Naive thymus-derived CD8-positive, alpha-beta T cell (primary cell): ENCODE data around the gene AHCYL1. TPM values are rescaled to one million over a fixed set of nuclear protein-coding genes. Genes with fewer than 3 reads are reported as not detected.

Source experiments
- ATAC-seq, 2 donors: fragments of 150-1000 bp; cut with Tn5 transposase in 1 of 2; sonication (Bioruptor Pico), chemical (Tn5 transposase) in 1 of 2; 1 replicate in 1 of 2; 2 replicates in 1 of 2; pipeline ENCODE4 v1.10.0; 2021; ENCODE audit warnings: mild to moderate bottlenecking in 2 of 2, moderate library complexity in 2 of 2
- POLR2A ChIA-PET: fragments of 350-600 bp; sonication (Branson Sonifier 250); formaldehyde crosslinking; loops from one replicate; lab custom pipeline; 2021; ENCODE audit warnings: antibody characterized with exemption; lab: Charles Lee
- DNase-seq, 10 donors: peaks; one replicate each; pipeline versions ENCODE4 v3.0.0 to v3.0.0-alpha.2; 2020 to 2022
- H3K27ac Mint-ChIP-seq, 10 donors: one replicate each; pipeline ENCODE4 v1.8.0; 2020 to 2022; ENCODE audit warnings: mild to moderate bottlenecking in 10 of 10, mixed read lengths in 10 of 10, moderate library complexity in 4 of 10, inconsistent platforms in 1 of 10
- H3K27me3 Mint-ChIP-seq, 5 donors: one replicate each; pipeline ENCODE4 v1.8.0; 2021 to 2022; ENCODE audit warnings: mixed read lengths in 5 of 5
- H3K36me3 Mint-ChIP-seq, 3 donors: one replicate each; pipeline ENCODE4 v1.8.0; 2020 to 2022; ENCODE audit warnings: mixed read lengths in 3 of 3, mild to moderate bottlenecking in 2 of 3, inconsistent platforms in 1 of 3
- H3K4me1 Mint-ChIP-seq, 4 donors: one replicate each; pipeline ENCODE4 v1.8.0; 2021 to 2022; ENCODE audit warnings: mixed read lengths in 4 of 4
- H3K4me3 Mint-ChIP-seq, 10 donors: one replicate each; pipeline ENCODE4 v1.8.0; 2020 to 2022; ENCODE audit warnings: mild to moderate bottlenecking in 10 of 10, mixed read lengths in 10 of 10, moderate library complexity in 6 of 10, inconsistent platforms in 1 of 10
- H3K9me3 Mint-ChIP-seq, 9 donors: one replicate each; pipeline ENCODE4 v1.8.0; 2020 to 2022; ENCODE audit warnings: mixed read lengths in 9 of 9, mild to moderate bottlenecking in 3 of 9, inconsistent platforms in 1 of 9, moderate library complexity in 1 of 9
- polyA plus RNA-seq, 3 donors: library from polyadenylated mRNA; unstranded; fragments of 300-500 nt; fragmentation: Illumina TruSeq; gene quantifications; one replicate each; pipeline ENCODE4 v1.2.3, GENCODE V29; 2021
- total RNA-seq, 8 experiments: library from RNA in 2 of 8; stranded (reverse) in 2 of 8; gene quantifications; one replicate each; pipeline ENCODE4 v1.2.3 and lab custom pipeline; 2021 to 2026

Gene AHCYL1
- total and polyA plus RNA-seq, 5 experiments from 2014 or later = 36.8 to 38.6 (median 38.1) TPM

GRCh38 chr1:110032327-110032726 is 47.8 kb downstream of the AHCYL1 start:
- no peaks in the 10 kb centered on the region for H3K27me3 Mint-ChIP-seq
- ATAC-seq = no peak
- H3K4me1 Mint-ChIP-seq = peaks cover 11 to 62% (median 39%) of the 10 kb centered on the region in 4 donors
- DNase-seq = no peak
- peaks cover 0 to 2% (median 0%) of the 10 kb centered on the region in 3 donors for H3K36me3 Mint-ChIP-seq
- POLR2A ChIA-PET = no interaction called here
- H3K27ac Mint-ChIP-seq = peak overlapping the region in 5 of 10 donors; percentile 41 to 98 (median 74)
- peak overlapping the region in 2 of 10 donors; percentile 15 to 36 for H3K4me3 Mint-ChIP-seq
- H3K9me3 Mint-ChIP-seq = no peaks in the 10 kb centered on the region

- peaks cover 11 to 62% (median 41%) of the 10 kb centered on the region in 4 donors for H3K4me1 Mint-ChIP-seq
- peak overlapping the region in 9 of 10 donors; percentile 8 to 98 (median 97) for H3K4me3 Mint-ChIP-seq
- peak overlapping the region; percentile 88 to 98 (median 97) for H3K27ac Mint-ChIP-seq
- ATAC-seq (no peak), DNase-seq (no peak)
- H3K27me3 Mint-ChIP-seq = no peaks in the 10 kb centered on the region
- POLR2A ChIA-PET = no interaction called here
- H3K9me3 Mint-ChIP-seq = no peaks in the 10 kb centered on the region
- peaks cover 0 to 7% (median 5%) of the 10 kb centered on the region in 3 donors for H3K36me3 Mint-ChIP-seq
Measured at GRCh38 chr1:110033421-110033820, 48.9 kb downstream of the AHCYL1 start.

DNA sequence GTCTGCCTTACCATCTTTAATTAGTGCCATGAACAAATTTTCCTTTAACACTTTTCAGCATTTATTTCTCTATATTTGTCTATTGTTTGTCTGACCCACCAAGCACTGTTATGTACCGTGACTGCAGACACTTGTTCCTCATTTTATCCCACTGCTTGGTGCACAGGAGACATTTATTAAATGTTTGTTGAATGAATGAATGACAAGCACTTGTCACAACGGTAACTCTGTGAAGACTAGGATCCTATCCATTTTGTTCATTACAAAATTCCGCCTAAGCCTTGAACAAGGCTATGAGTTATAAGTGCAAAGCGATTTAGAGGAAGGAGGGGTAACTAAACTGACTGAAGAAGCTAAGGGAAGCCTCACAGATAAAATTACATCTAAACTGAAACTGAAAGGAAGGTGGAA is 49.5 kb downstream of the AHCYL1 start:
- Mint-ChIP-seq H3K27ac (peak overlapping the region; percentile 88 to 98 (median 97)), H3K4me3 (peak overlapping the region; percentile 77 to 98 (median 96)), H3K4me1 (peaks cover 11 to 62% (median 41%) of the 10 kb centered on the region in 4 donors), H3K9me3 (no peaks in the 10 kb centered on the region), H3K36me3 (peaks cover 0 to 13% (median 9%) of the 10 kb centered on the region in 3 donors), H3K27me3 (no peaks in the 10 kb centered on the region)
- ATAC-seq (no peak), DNase-seq (no peak)
- POLR2A ChIA-PET = interaction anchor here (0.6 to 2.5 kb wide), 11 partner anchors 9 to 609 kb away, joined by 3 to 31 read pairs (median 4); partner anchors contain the start of genes AHCYL1, GNAI3 and RBM15

DNA sequence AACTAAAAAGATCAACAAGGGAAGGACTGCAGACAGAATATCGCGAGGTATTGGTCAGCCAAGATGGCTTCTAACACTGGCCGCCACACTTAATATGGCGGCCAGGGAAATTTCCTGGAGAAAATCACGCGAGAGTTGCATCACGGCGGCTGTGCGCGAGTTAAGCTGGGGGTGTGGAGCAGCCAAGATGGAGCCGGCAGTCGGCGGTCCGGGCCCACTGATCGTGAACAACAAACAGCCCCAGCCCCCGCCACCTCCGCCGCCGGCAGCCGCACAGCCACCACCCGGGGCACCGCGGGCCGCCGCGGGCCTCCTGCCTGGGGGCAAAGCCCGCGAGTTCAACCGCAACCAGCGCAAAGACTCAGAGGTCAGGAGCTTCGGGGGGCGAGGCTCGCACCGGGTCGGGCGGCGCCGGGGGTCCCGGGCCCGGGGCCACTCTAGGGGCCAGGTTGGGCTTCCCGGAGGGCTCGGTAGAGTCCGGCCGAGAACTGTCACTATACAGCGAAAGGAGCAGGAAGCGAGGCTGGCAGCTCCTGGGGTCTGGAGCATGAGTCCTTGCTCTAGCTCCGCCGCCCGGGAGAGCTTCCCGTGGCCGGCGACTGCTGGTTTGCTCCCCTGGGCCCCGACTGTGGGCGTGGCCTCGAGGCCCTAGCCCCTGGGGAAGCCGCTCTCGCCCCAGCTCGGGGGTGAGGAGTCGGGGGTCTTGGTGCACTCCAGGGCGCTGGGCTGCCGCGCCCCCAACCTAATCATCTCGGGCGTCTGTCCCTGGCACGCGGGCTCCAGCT is 50.1 kb downstream of the AHCYL1 start, which contains the start of gene STRIP1:
Gene STRIP1 (plus strand): TSS at position 174 of the 785 bp plus-strand sequence. CDS start 14 bp downstream, at position 188.
- Mint-ChIP-seq H3K4me3 (peak within 1 kb of the TSS; percentile 77 to 98 (median 96)), H3K4me1 (peaks cover 11 to 61% (median 41%) of the 10 kb centered on the region in 4 donors), H3K36me3 (peaks cover 0 to 19% (median 12%) of the 10 kb centered on the region in 3 donors), H3K27ac (peak within 1 kb of the TSS; percentile 88 to 98 (median 97)), H3K27me3 (no peaks in the 10 kb centered on the region), H3K9me3 (no peaks in the 10 kb centered on the region)
- POLR2A ChIA-PET = interaction anchor here (0.5 to 2.5 kb wide), 13 partner anchors 9 to 609 kb away, joined by 3 to 31 read pairs (median 4); partner anchors contain the start of genes AHCYL1, GNAI3 and RBM15
- DNase-seq (peak; percentile 83 to 97 (median 93)), ATAC-seq (peak; percentile 94 to 96)

DNA sequence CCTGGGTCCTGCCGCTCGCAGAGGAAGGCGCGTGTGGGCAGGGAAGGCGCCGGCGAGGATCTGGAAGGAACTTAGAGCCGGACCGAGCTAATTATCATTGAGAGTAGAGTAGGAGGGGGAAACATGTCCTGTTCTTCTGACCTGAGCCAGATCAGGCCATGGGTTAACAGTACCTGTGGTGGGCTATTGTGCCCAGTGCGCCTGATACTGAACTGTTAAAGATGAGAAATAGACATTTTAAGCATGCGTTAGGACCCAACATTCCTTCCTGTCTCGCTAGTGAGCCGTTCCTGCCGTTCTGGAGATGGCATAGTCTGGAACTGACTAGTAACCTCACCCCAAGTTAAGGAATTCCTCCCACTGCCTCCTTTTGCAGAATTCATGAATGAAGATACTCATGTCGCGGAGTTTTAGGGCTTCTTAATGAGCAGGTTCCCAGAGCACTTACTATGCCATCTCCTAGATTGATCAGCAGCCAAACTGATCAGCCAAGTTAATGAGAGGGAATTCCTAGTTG is 50.7 kb downstream of the AHCYL1 start:
- POLR2A ChIA-PET = interaction anchor here (0.5 to 2.5 kb wide), 8 partner anchors 11 to 610 kb away, joined by 4 to 31 read pairs (median 6); partner anchors contain the start of genes AHCYL1, GNAI3 and RBM15
- no peak for DNase-seq

DNA sequence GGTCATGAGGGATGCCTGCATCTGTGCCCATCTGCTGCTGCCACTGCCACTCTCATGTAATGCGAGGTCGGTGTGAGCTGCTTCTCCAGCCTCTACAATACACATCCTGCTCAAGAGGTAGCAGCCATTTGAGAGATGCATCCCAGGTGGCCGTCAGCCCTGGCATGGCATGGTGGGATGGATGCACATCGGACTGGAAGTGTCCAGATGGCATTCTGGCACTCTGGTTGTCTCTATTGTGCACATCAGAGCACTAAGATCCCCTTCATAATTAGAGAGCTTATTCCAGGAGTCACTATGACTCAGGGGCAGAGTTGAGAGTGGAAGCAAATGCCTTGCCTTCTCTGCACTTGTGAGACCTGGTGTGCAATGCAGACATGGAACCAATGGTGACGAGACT is 53.7 kb downstream of the AHCYL1 start:
- DNase-seq (no peak), ATAC-seq (no peak)
- Mint-ChIP-seq H3K9me3 (no peaks in the 10 kb centered on the region), H3K36me3 (peaks cover 0 to 56% (median 23%) of the 10 kb centered on the region in 3 donors), H3K27ac (peak overlapping the region in 2 of 10 donors; percentile 56 to 62), H3K4me3 (peak overlapping the region in 2 of 10 donors; percentile 4 to 20), H3K27me3 (no peaks in the 10 kb centered on the region), H3K4me1 (peaks cover 7 to 43% (median 25%) of the 10 kb centered on the region in 4 donors)
- POLR2A ChIA-PET = no interaction called here

More for the DNA sequence above, 50.7 kb downstream of the AHCYL1 start:
- ATAC-seq = no peak
- Mint-ChIP-seq H3K4me3 (peak overlapping the region; percentile 77 to 91 (median 88)), H3K27me3 (no peaks in the 10 kb centered on the region), H3K9me3 (no peaks in the 10 kb centered on the region), H3K27ac (peak overlapping the region; percentile 33 to 98 (median 88)), H3K36me3 (peaks cover 0 to 26% (median 16%) of the 10 kb centered on the region in 3 donors), H3K4me1 (peaks cover 11 to 54% (median 41%) of the 10 kb centered on the region in 4 donors)

DNA sequence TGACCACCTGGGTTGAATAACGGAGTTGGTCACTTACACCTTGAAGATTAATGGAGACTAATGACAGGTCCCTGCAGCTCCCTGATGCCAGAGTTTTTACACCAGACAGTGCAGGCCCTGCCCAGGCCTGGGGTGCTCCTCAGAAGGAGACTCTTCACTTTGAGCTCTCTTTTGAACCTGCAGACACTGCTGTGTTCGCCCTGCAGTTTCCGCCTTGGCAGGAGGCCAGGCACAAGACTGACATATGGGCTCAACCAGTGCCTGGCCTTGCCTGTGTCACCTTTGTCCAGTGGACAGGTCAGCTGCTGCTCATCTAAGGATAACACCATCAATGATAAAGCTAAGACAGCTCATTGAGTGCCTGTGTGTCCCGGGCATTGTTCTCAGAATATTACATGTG is 55.1 kb downstream of the AHCYL1 start:
- H3K4me1 Mint-ChIP-seq = peaks cover 1 to 31% (median 14%) of the 10 kb centered on the region in 4 donors
- H3K27me3 Mint-ChIP-seq = no peaks in the 10 kb centered on the region
- ATAC-seq (no peak), DNase-seq (no peak)
- H3K36me3 Mint-ChIP-seq = peaks cover 0 to 67% (median 29%) of the 10 kb centered on the region in 3 donors
- no peaks in the 10 kb centered on the region for H3K9me3 Mint-ChIP-seq
- no peak overlapping the region for H3K4me3 Mint-ChIP-seq
- POLR2A ChIA-PET = no interaction called here
- no peak overlapping the region for H3K27ac Mint-ChIP-seq

GRCh38 chr1:110040548-110040947 is 56.0 kb downstream of the AHCYL1 start:
- Mint-ChIP-seq H3K36me3 (peaks cover 0 to 75% (median 33%) of the 10 kb centered on the region in 3 donors), H3K9me3 (no peaks in the 10 kb centered on the region)
- POLR2A ChIA-PET = no interaction called here

DNA sequence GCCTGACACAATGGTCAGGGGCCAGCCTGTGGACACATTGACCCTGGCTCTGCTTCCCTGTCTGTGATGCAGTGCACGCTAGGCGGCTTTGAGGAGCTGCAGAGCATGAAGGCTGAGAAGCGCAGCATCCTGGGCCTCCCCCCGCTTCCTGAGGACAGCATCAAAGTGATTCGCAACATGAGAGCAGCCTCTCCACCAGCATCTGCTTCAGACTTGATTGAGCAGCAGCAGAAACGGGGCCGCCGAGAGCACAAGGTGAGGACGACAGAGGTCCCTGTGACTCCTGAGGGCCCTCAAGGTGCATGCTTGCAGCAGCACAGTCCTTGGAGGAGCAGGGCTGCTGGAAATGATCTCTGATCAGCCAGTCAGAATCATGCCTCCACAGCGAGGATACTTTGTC is 58.5 kb downstream of the AHCYL1 start:
- no peak for DNase-seq
- POLR2A ChIA-PET = no interaction called here
- Mint-ChIP-seq H3K9me3 (no peaks in the 10 kb centered on the region), H3K4me3 (no peak overlapping the region), H3K27me3 (no peaks in the 10 kb centered on the region), H3K27ac (no peak overlapping the region), H3K36me3 (peaks cover 0 to 96% (median 44%) of the 10 kb centered on the region in 3 donors), H3K4me1 (peaks cover 0 to 10% (median 0%) of the 10 kb centered on the region in 4 donors)
- no peak for ATAC-seq

More at GRCh38 chr1:110040548-110040947, 56.0 kb downstream of the AHCYL1 start:
- DNase-seq (no peak), ATAC-seq (no peak)
- no peaks in the 10 kb centered on the region for H3K27me3 Mint-ChIP-seq
- H3K27ac Mint-ChIP-seq = no peak overlapping the region
- H3K4me1 Mint-ChIP-seq = peaks cover 0 to 26% (median 8%) of the 10 kb centered on the region in 4 donors
- H3K4me3 Mint-ChIP-seq = no peak overlapping the region

- POLR2A ChIA-PET = interaction anchor here (5.3 kb wide), 1 partner anchor 12 kb away, joined by 23 read pairs; the partner anchor contains the start of gene STRIP1
- no peak for ATAC-seq
- peaks cover 0 to 7% (median 2%) of the 10 kb centered on the region in 4 donors for H3K4me1 Mint-ChIP-seq
- DNase-seq = no peak
- peaks cover 0 to 96% (median 40%) of the 10 kb centered on the region in 3 donors for H3K36me3 Mint-ChIP-seq
- H3K27me3 Mint-ChIP-seq = no peaks in the 10 kb centered on the region
- no peak overlapping the region for H3K4me3 Mint-ChIP-seq
- peak overlapping the region in 2 of 10 donors; percentile 30 to 61 for H3K27ac Mint-ChIP-seq
- H3K9me3 Mint-ChIP-seq = no peaks in the 10 kb centered on the region
Measured at GRCh38 chr1:110047463-110047862, 62.9 kb downstream of the AHCYL1 start.

DNA sequence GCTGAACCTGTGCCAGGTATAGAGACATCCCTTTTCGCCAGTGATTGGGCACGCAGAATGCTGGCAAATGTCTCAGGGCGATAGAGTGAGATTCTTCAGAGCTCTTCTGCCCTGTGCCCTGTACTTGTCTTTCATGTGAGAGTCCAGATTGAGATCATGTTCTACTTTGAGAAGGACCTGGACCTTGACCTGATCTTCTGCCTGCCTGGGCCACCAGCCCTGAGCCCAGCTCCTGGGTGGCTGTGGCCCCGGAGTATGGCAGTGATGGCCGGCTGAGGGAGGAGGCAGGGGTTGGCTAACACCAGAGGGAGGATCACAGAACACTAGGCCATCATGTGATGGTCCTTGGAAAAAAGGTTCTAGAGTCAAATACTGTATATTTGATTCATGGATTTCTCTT is 63.7 kb downstream of the AHCYL1 start:
- POLR2A ChIA-PET = interaction anchor here (5.3 kb wide), 1 partner anchor 13 kb away, joined by 23 read pairs; the partner anchor contains the start of gene STRIP1
- H3K27ac Mint-ChIP-seq = peak overlapping the region in 2 of 10 donors; percentile 4 to 23
- peaks cover 0 to 96% (median 40%) of the 10 kb centered on the region in 3 donors for H3K36me3 Mint-ChIP-seq
- no peaks in the 10 kb centered on the region for H3K27me3 Mint-ChIP-seq
- H3K4me1 Mint-ChIP-seq = peaks cover 0 to 12% (median 2%) of the 10 kb centered on the region in 4 donors
- no peaks in the 10 kb centered on the region for H3K9me3 Mint-ChIP-seq
- ATAC-seq (no peak), DNase-seq (no peak)
- H3K4me3 Mint-ChIP-seq = no peak overlapping the region

- peaks cover 0 to 96% (median 39%) of the 10 kb centered on the region in 3 donors for H3K36me3 Mint-ChIP-seq
Measured at GRCh38 chr1:110048923-110049601, 64.5 kb downstream of the AHCYL1 start.

More at GRCh38 chr1:110048923-110049601, 64.5 kb downstream of the AHCYL1 start:
- Mint-ChIP-seq H3K9me3 (no peaks in the 10 kb centered on the region), H3K27ac (peak overlapping the region in 1 of 10 donors; percentile 4), H3K27me3 (no peaks in the 10 kb centered on the region), H3K4me1 (peaks cover 0 to 12% (median 4%) of the 10 kb centered on the region in 4 donors), H3K4me3 (no peak overlapping the region)
- ATAC-seq (peak in 1 of 2 donors; percentile 30), DNase-seq (no peak)
- POLR2A ChIA-PET = interaction anchor here (0.7 to 5.3 kb wide), 2 partner anchors 14 to 41 kb away, joined by 7 to 23 read pairs; partner anchors contain the start of gene STRIP1
